IgD-negative memory B cell (primary cell): ENCODE data around the gene SFSWAP. TPM values are rescaled to one million over a fixed set of nuclear protein-coding genes. Genes with fewer than 3 reads are reported as not detected.
"Not testable (repeated sequence)": the region's sequence is repeated elsewhere in the genome, so short reads cannot be mapped to it uniquely, and the experiment has no call there.

Source experiments
- H3K27ac Mint-ChIP-seq, 3 donors: one replicate each; pipeline ENCODE4 v1.8.0; 2020 to 2022; ENCODE audit warnings: mild to moderate bottlenecking in 3 of 3, mixed read lengths in 3 of 3, moderate library complexity in 1 of 3
- H3K27me3 Mint-ChIP-seq: one replicate; pipeline ENCODE4 v1.8.0; 2021; ENCODE audit warnings: mixed read lengths
- H3K36me3 Mint-ChIP-seq: one replicate; pipeline ENCODE4 v1.8.0; 2020; ENCODE audit warnings: mild to moderate bottlenecking, mixed read lengths
- H3K4me1 Mint-ChIP-seq, 3 donors: one replicate each; pipeline ENCODE4 v1.8.0; 2020 to 2022; ENCODE audit warnings: mixed read lengths in 3 of 3, mild to moderate bottlenecking in 1 of 3
- H3K4me3 Mint-ChIP-seq, 4 donors: one replicate each; pipeline ENCODE4 v1.8.0; 2020 to 2022; ENCODE audit warnings: mild to moderate bottlenecking in 4 of 4, mixed read lengths in 4 of 4, moderate library complexity in 3 of 4
- H3K9me3 Mint-ChIP-seq, 3 donors: one replicate each; pipeline ENCODE4 v1.8.0; 2020 to 2021; ENCODE audit warnings: mixed read lengths in 3 of 3, mild to moderate bottlenecking in 1 of 3
- polyA plus RNA-seq: library from polyadenylated mRNA; unstranded; fragments of 300-500 nt; fragmentation: Illumina TruSeq; gene quantifications from one replicate; pipeline ENCODE4 v1.2.3, GENCODE V29; 2021

The SFSWAP gene
- polyA plus RNA-seq, 1 donor from 2014 or later, result 24.2 TPM

DNA sequence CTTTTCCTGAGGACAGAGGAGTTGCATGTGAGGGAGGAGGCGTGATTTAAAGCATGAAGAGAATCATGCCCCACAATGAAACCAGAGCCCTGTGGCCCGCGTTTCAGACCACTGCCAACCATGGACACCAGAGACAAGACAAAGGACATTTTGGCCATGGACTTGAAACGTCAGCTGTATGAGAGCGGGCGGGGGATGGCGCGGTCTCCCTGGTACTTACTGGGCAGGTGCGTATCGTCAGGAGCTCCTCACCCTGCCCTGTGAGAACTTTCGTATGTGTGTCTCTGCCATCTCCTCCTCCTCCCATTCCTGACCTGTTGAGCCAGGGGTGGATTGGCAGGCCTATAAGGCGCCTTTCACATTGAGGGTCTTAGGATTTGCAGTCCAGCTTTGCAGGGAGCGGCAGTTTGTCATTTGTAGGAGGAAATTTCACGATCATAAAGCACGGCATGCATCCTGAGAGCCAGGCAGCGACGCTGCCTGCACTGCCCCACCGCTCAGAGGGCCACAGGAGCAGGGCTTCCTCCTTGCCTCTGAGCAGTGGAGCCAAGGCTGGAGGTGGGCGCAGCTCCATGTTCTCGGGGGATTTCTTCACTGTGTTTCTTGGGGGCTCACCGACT is 22.2 kb downstream of the SFSWAP start:
- Mint-ChIP-seq H3K4me1 (no peaks in the 10 kb centered on the region), H3K27ac (peak overlapping the region in 1 of 3 donors; percentile 67), H3K27me3 (no peaks in the 10 kb centered on the region), H3K4me3 (no peak overlapping the region), H3K36me3 (peaks cover 5% of the 10 kb centered on the region), H3K9me3 (no peaks in the 10 kb centered on the region)

DNA sequence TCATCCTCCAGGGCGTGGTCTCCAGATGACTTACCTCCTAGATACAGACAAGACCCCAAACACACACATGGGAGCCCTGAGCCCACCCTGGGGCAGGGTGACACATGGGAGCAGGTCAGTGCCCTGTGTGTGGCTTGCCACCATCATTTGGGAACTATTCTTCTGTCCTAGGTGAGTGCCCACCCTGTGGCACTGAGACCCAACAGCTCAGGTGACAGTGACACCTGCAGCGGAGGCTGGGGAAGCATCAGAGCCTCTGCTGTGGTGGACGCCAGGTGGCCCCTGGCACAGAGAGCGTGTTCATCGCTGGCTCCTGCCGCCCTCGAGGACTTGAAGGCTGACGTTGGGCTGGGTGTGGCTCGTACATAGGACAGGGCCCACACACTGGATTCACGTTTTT is 23.0 kb downstream of the SFSWAP start:
- peaks cover 5% of the 10 kb centered on the region for H3K36me3 Mint-ChIP-seq
- H3K9me3 Mint-ChIP-seq, result no peaks in the 10 kb centered on the region
- peak overlapping the region in 1 of 3 donors; percentile 67 for H3K27ac Mint-ChIP-seq
- H3K27me3 Mint-ChIP-seq, result no peaks in the 10 kb centered on the region
- no peak overlapping the region for H3K4me3 Mint-ChIP-seq
- no peaks in the 10 kb centered on the region for H3K4me1 Mint-ChIP-seq

DNA sequence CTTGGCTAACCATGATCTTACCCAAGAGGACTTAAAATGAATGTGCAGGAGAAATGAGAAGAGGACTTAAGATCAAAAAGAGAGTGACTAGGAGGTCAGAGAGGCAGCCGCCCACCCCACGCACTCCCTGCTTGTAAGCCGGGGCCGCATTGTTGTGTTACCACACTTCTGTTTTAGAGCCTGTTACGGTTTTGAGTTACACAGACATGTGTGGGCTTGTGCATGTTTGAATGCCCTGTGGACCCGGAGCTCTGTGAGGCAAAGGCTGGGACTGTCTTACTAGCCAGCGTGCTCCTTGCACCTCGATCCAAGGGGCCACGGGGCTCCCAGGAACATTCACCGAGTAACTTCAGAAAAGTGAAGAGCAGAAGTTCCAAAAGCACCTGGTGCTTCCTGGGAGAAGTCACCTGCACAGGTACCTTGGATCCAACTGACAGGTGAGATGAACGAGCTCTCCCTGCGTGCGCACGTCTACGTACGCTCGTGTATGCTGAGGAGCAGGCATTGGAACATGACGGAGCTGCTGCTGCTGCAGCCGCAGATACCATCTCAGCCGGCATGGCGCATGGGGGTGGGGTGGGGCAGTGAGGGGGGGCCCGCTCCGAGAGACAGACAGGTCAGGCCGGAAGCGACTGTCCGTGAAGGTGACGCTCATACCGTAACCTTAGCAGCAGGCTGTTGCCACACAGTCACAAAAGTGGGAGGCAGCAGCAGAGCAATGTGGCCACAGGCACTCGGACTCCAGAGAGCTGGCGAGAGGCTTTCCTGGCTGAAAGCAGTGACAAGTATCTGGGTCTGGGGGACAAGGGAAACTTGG is 23.7 kb downstream of the SFSWAP start:
- Mint-ChIP-seq H3K4me1 (no peaks in the 10 kb centered on the region), H3K27ac (no peak overlapping the region), H3K9me3 (no peaks in the 10 kb centered on the region)

DNA sequence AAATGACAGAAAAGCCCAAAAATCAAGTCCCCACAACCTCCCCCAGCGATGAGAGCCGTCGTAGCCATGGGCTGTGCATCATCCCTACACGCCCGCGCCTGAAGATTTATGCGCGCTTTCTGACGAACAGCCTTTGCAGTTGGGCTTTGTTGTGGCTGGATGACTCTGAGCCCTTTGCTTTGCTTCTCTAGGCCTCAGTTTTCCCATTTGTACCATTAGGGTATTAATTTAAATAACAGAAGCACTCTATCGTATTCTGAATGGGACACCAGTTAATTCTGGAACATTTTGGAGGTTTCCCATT is 24.2 kb downstream of the SFSWAP start:
- Mint-ChIP-seq H3K36me3 (peaks cover 5% of the 10 kb centered on the region), H3K4me1 (no peaks in the 10 kb centered on the region), H3K9me3 (no peaks in the 10 kb centered on the region), H3K27me3 (no peaks in the 10 kb centered on the region), H3K27ac (no peak overlapping the region), H3K4me3 (no peak overlapping the region)

More for the DNA sequence above, 23.7 kb downstream of the SFSWAP start:
- Mint-ChIP-seq H3K4me3 (peak overlapping the region in 2 of 4 donors; percentile 65 to 76), H3K36me3 (peaks cover 5% of the 10 kb centered on the region), H3K27me3 (no peaks in the 10 kb centered on the region)

DNA sequence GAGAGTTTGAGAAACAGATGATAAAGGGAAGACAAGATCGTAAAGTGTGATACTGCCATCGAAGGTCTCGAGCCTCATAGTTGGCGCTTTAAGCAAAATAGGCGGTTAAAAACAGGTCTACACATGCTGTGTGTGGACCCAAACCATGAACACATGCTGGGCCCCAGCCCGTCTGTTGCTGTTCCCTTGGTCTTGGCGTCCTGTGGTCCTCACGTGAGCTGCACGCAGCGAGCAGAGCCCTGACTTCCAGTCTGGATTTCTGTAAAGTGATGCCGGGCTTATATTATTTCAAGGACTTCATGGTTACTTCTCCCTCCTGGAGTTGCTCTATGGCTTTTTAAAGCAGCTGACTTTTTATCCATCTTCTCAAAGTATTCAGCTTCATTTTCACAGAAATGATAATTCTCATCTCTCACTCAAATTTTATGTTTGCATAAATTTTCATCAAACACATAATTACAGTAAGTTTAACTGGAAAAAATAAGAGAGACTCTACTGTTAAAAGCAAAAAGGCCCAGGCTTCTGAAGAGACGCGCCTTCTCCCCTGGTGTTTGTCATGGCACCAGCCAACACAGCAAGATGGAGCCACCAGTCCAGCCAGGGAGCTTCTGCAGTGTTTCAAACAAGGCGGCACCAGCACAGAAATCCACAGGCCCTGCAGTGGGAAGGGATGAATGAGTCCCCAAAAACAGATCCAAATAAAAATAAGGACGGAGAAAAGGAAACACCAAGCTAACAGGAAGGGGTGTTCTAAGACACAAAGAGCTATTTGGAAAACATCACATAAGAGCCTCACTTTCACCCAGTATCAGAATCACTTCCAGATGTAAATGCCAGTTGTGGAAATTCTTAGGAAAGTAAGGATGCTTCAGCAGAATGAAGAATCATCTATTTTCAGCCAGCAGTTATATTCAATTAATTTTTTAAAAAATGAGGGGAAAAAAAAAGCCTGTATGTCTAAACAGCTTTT is 24.9 kb downstream of the SFSWAP start:
- H3K27me3 Mint-ChIP-seq, result no peaks in the 10 kb centered on the region
- peaks cover 5% of the 10 kb centered on the region for H3K36me3 Mint-ChIP-seq
- no peaks in the 10 kb centered on the region for H3K9me3 Mint-ChIP-seq
- H3K4me3 Mint-ChIP-seq, result no peak overlapping the region
- no peak overlapping the region for H3K27ac Mint-ChIP-seq
- H3K4me1 Mint-ChIP-seq, result no peaks in the 10 kb centered on the region

DNA sequence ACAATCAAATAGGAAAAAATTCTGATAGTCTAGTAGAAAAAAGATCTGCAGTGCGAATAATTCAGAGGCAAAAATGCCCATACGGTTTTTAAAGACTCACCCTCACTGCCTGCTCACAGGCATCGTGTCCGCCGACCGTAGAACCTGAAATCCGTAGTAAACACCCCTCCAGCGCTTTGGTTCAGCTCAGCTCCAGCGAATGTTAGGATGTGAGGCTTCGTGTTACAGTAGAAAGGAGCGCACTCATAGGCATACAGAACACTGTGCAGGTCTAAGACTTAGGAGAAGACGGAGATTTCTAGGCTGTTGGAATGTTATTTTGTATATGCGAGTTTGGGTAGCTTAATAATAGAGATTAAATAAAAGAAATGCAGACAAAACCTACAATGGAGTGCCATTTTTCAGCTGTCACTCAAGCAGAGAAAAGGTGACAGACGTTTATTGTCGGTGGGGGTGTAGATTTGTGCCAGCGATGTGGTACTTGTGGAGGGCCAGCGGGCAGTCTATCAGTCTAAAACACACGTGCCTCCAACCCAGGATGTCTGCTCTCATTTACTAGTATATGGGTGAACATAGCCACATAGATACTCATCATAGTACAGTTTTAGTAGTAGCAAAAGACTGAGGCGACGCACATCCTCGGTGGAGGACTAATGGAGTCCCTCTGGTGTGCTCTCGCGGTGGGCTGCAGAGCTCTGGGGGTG is 25.7 kb downstream of the SFSWAP start:
- no peak overlapping the region for H3K27ac Mint-ChIP-seq
- no peaks in the 10 kb centered on the region for H3K27me3 Mint-ChIP-seq
- no peaks in the 10 kb centered on the region for H3K9me3 Mint-ChIP-seq
- H3K36me3 Mint-ChIP-seq, result peaks cover 5% of the 10 kb centered on the region
- H3K4me1 Mint-ChIP-seq, result no peaks in the 10 kb centered on the region
- no peak overlapping the region for H3K4me3 Mint-ChIP-seq

DNA sequence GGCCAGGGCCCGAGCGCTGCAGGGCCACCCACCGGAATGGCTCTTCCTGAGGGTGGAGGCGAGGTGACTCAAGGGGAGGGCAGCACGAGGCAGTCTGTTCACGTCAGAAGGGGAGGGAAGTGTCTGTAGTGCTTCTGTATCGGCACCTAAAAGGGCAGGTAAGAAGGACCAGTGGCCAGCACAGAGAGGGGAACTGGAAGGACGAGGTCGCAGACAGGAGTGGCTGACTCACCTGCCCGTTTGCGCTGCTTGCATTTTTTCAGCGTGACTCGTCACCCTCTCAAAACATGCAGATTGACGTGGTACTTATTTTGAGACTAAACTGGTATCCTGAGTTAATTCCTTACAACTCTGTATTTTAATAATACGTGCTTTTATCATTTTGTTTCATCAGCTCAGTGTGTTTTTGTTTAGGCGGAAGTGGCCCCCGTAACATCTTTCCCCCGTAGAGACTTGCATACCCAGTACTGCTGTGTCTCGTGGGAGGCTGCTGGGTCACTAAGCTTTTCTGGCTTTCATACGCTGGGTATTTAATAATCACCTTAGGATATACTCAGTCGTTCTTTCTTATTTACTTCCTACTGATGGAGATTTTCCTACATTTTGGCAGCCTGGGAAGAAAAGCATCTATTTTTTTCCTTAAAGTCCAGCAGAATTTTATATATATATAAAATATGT is 26.4 kb downstream of the SFSWAP start:
- no peak overlapping the region for H3K4me3 Mint-ChIP-seq
- H3K36me3 Mint-ChIP-seq, result peaks cover 10% of the 10 kb centered on the region
- no peaks in the 10 kb centered on the region for H3K9me3 Mint-ChIP-seq
- peaks cover 0 to 2% (median 0%) of the 10 kb centered on the region in 3 donors for H3K4me1 Mint-ChIP-seq
- no peak overlapping the region for H3K27ac Mint-ChIP-seq
- no peaks in the 10 kb centered on the region for H3K27me3 Mint-ChIP-seq

DNA sequence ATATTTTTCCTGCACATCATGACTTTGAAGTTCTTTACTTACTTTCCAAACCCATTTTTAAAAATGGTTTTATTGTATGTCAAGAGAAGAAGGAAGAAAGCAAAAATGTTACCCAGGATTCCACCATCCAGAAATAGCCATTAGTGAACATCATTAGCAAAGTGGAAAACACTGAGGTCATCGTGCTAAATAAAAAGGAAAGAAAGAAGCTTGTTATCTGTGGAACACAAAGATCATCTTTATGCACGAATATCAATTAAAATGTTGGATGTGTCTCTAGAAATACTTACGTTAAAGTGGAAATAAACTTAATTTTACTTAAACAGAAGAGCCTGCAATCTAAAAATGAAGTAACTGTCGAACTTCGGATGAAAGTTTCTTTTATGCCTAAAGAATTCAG is 27.3 kb downstream of the SFSWAP start:
- Mint-ChIP-seq H3K4me1 (peaks cover 0 to 2% (median 0%) of the 10 kb centered on the region in 3 donors), H3K27me3 (no peaks in the 10 kb centered on the region), H3K4me3 (no peak overlapping the region), H3K27ac (no peak overlapping the region), H3K9me3 (peaks cover 0 to 8% (median 2%) of the 10 kb centered on the region in 3 donors), H3K36me3 (peaks cover 17% of the 10 kb centered on the region)

DNA sequence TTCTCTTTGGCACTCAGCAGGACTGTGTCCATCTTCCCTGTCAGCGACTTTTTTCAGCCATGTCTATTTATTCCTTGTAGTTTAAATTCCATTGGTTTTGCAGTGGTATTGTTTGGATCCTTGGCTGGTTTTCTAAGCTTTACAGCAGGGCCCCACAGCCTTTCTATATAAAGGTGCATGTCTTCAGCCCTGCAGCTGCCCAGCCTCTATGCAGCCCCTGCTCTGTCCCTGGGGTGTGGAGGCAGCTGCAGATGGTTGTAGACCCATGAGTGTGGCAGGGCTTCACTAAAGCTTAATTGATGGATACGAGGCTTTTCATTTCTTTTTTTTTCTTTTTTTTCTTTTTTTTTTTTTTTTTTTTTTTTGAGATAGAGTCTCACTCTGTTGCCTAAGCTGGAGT is 29.7 kb downstream of the SFSWAP start:
- H3K27me3 Mint-ChIP-seq, result no peaks in the 10 kb centered on the region
- peaks cover 22% of the 10 kb centered on the region for H3K36me3 Mint-ChIP-seq
- peak overlapping the region in 1 of 4 donors; percentile 78 for H3K4me3 Mint-ChIP-seq
- H3K27ac Mint-ChIP-seq, result no peak overlapping the region
- H3K9me3 Mint-ChIP-seq, result peaks cover 0 to 18% (median 2%) of the 10 kb centered on the region in 3 donors
- H3K4me1 Mint-ChIP-seq, result peaks cover 0 to 2% (median 0%) of the 10 kb centered on the region in 3 donors

DNA sequence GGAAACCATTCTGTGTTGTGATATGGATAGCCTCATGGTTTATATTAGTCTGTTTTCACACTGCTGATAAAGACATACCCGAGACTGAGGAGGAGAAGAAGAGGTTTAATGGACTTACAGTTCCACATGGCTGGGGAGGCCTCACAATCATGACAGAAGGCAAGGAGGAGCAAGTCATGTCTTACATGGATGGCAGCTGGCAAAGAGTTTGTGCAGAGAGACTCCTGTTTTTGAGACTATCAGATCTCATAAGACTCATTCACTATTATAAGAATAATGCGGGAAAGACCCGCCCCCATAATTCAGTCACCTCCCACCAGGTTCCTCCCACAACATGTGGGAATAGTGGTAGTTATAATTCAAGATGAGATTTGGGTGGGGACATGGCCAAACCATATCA is 31.9 kb downstream of the SFSWAP start:
- peaks cover 0 to 18% (median 2%) of the 10 kb centered on the region in 3 donors for H3K9me3 Mint-ChIP-seq
- not testable (repeated sequence) for H3K27me3 Mint-ChIP-seq, H3K27ac Mint-ChIP-seq, H3K4me3 Mint-ChIP-seq, H3K4me1 Mint-ChIP-seq
- H3K36me3 Mint-ChIP-seq, result peaks cover 22% of the 10 kb centered on the region

DNA sequence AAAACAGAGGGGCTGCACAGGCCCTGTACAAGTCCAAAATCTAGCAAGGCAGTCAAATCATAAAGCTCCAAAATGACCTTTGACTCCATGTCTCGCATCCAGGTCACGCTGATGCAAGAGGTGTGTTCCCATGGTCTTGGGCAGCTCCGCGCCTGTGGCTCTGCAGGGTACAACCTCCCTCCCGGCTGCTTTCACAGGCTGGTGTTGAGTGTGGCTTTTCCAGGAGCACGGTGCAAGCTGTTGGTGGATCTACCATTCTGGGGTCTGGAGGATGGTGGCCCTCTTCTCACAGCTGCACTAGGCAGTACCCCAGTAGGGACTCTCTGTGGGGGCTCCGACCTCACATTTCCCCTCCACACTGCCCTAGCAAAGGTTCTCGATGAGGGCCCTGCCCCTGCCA is 32.5 kb downstream of the SFSWAP start:
- Mint-ChIP-seq H3K36me3 (peaks cover 22% of the 10 kb centered on the region), H3K9me3 (peaks cover 0 to 18% (median 2%) of the 10 kb centered on the region in 3 donors)
- not testable (repeated sequence) for H3K4me1 Mint-ChIP-seq, H3K27ac Mint-ChIP-seq, H3K27me3 Mint-ChIP-seq, H3K4me3 Mint-ChIP-seq

DNA sequence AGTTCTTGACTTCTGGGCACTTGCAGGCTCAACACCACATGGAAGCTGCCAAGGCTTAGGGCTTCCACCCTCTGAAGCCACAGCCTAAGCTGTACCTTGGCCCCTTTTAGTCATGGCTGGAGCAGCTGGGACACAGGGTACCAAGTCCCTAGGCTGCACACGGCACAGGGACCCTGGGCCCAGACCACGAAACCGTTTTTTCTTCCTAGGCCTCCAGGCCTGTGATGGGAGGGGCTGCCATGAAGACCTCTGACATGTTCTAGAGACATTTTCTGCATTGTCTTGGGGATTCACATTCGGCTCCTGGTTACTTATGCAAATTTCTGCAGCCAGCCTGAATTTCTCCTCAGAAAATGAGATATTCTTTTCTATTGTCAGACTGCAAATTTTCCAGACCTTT is 33.0 kb downstream of the SFSWAP start:
- peaks cover 22% of the 10 kb centered on the region for H3K36me3 Mint-ChIP-seq
- H3K9me3 Mint-ChIP-seq, result peaks cover 0 to 18% (median 2%) of the 10 kb centered on the region in 3 donors
- H3K27me3 Mint-ChIP-seq, H3K4me3 Mint-ChIP-seq, H3K4me1 Mint-ChIP-seq: not testable (repeated sequence)
- peak overlapping the region in 1 of 3 donors; percentile 55 for H3K27ac Mint-ChIP-seq

DNA sequence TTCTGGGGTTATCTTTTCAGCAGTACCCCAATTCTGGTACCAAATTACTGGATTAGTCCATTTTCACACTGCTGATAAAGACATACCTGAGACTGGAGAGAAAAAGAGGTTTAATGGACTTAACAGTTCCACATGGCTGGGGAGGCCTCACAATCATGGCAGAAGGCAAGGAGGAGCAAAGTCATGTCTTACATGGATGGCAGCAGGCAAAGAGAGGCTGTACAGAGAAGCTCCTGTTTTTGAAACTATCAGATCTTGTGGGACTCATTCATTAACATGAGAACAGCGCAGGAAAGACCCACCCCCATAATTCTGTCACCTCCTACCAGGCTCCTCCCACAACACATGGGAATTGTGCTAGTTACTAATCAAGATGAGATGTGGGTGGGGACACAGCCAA is 33.8 kb downstream of the SFSWAP start:
- peaks cover 0 to 18% (median 2%) of the 10 kb centered on the region in 3 donors for H3K9me3 Mint-ChIP-seq
- H3K27ac Mint-ChIP-seq, result peak overlapping the region in 1 of 3 donors; percentile 55
- H3K27me3 Mint-ChIP-seq, H3K4me3 Mint-ChIP-seq, H3K4me1 Mint-ChIP-seq: not testable (repeated sequence)
- peaks cover 22% of the 10 kb centered on the region for H3K36me3 Mint-ChIP-seq

DNA sequence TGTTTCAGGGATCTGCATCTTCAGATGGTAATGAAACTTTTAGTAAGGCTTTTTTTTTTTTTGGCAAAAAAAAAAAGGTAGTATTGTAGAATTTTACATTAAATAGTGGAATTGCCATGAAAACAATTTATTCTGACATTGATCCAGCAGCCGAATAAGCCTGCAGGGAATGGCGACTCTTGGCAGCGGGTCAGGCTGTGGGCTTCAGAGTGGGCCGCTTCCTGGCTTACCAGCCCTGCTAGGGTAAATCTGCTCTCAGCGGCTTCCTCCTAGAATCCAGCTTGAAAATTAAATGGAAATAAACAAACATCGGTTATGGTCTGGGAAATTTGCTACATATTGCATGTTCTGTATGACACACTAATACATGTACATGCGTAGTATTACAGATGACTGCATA is 34.8 kb downstream of the SFSWAP start:
- H3K9me3 Mint-ChIP-seq, result peaks cover 0 to 18% (median 2%) of the 10 kb centered on the region in 3 donors
- peaks cover 22% of the 10 kb centered on the region for H3K36me3 Mint-ChIP-seq
- peaks cover 0 to 2% (median 0%) of the 10 kb centered on the region in 3 donors for H3K4me1 Mint-ChIP-seq
- H3K4me3 Mint-ChIP-seq, result no peak overlapping the region
- H3K27me3 Mint-ChIP-seq, result no peaks in the 10 kb centered on the region
- no peak overlapping the region for H3K27ac Mint-ChIP-seq
